Fibroblast of skin of left biceps (primary cell): Measurements from ENCODE around the gene NR6A1.

Experiments
- DNase-seq, 2 experiments: peaks; one replicate each; pipeline ENCODE4 v3.0.0-alpha.2; 2013; ENCODE audit warnings: low read depth in 2 of 2

NR6A1 gene

DNA sequence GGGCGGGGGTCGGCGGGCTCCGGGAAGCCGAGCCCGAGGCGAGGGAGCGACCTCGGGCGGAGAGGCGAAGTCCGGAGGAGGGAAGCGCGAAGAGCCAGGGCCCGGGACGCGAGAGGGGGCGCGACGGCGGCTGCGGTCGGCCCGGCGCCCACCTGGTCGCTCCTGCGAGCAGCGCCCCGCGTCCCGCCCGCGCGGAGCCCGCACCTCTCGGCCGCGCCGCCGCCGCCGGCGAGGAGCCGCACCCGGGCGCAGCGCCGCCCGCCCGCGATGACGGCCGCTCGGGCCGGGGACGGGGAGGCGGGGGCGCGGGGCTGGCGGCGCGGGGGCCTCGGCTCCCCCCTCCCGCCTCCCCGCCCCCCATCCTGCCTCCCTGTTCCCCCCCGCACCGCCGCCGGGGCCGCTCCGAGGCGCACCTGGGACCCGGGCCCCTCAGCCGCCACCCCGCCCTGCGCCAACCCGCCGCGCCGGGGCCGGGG lies 266.5 kb downstream of the NR6A1 start:
- DNase-seq, result no peak

DNA sequence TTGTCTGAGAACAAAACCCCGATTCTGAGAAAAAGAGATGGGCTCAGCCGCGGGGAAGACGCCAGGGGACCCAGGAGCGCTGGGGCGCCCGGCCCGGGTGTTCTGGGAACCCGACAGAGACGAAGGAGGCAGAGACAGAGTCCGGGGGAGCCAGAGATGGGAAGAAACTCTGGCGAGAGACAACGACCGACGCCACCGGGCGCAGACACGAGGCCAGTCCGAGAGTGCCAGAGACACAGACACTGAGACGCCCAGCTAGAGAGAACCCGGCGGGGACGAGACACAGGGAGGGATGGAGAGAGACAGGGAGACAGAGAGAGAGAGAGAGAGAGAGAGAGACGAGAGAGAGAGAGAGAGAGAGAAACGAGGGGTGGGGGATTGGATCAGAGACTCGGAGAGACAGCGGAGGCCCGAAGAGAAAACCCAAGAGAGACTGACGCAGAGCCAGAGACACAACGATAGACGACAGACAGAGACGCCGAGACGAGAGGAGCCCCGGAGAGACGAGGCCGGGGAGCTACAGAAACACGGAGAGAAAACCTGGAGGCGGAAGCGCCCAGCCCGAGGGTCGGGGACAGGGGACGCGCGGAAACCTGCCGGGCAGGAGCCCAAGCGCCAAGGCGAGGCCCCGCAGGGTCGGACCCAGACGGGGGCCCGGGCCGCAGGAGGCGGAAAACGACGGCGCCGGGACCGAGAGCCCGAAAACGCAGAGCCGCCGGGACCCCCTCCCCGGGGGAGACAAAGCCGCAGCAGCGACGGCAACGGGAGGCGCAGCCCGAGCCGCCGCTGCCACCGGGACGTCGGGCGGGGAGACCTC lies 267.2 kb downstream of the NR6A1 start:
- DNase-seq, result no peak

- no peak for DNase-seq
Observed at GRCh38 chr9:124502711-124503702, 268.1 kb downstream of the NR6A1 start.

- no peak for DNase-seq
Observed at GRCh38 chr9:124501771-124502320, 269.3 kb downstream of the NR6A1 start.

GRCh38 chr9:124500796-124501611 lies 270.1 kb downstream of the NR6A1 start:
- DNase-seq, result no peak

GRCh38 chr9:124500028-124500795 lies 270.9 kb downstream of the NR6A1 start:
- no peak for DNase-seq

DNA sequence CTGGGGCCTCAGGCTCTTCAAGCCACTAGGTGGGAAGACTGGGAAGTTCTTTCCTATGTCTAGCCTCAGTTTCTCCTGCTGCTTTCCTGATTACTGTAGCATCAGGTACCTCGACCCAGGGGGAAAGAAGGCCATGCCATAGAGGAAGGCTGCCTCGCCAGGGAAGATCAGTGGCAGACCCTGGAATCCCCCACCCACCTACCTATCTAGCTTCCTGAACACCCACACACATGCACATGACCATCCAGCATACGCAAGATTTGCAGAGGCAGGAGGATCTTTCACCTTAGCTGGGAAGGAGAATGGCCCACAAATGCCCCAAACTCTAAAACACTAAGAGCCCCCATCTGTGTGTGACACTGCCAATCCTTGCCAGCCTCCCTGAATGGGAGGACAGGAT lies 271.9 kb downstream of the NR6A1 start:
- DNase-seq, result no peak

DNA sequence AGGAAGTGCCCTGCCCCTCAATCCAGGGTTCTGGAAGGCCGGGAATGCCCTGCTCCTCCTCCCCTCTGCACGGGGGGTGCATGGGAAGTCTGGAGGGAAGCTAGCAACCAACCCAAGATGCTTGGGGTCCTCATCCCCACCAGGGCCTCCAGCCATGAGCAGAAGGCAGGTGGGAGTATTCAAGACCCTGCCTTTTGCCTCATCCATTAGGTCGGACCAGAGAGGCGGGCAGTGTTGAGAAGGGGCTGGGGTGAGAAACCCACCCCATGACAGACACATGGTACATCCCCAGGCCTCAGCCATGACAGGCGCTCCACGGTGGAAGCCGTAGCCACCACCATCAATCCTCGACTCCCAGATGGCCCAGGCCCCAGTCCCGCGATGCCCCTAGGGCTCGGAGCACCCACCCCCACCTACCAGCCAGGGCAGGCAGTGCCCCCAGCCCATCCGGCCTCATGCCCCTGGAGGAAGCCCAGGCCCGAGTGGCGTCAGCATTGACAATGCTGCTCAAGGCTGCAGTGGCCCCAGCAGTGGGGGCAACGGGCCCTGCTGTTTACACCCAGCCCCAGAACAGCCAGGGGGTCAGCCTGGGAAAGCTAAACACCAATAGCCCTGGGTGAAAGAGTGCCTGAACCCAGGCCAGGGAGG lies 272.5 kb downstream of the NR6A1 start:
- no peak for DNase-seq

DNA sequence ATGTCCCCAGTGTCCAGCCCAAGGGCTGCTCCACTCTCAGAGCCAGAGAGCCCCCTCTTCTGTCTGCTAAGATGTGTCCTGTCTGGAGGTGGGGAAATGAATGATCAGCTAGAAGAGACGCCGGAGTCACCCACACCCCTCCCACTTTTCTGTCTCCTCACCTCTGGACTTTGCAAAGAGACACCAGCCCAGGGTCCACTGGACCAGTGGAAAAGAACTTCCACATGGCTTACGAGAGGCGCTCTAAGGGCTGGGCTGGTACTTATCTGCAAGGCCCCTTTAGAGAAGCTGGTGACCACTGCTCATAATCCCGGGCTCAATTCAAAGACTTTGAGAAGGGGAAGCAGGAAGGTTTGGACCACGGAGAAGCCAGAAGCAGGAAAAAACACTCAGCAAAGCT lies 273.1 kb downstream of the NR6A1 start:
- no peak for DNase-seq

DNA sequence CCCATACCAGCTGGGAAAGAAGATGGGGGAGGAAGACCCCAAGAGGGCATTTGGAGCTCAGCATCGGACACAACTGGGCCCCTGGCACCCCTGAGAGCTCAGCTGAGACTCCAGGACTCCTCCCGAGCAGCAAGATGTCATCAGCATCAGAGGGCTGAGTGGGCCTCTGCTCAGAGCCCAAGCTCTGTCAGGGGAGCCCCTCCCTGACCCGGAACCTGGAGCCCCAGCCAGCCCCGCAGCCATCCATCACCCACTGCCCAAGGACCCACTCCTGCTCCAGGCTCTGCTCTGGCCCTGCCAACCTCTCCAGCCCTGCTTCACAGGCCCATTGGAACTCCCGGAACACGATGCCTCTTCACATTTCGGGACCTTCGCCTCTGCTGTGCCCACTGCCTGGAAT lies 273.7 kb downstream of the NR6A1 start:
- no peak for DNase-seq

GRCh38 chr9:124496463-124496862 lies 274.6 kb downstream of the NR6A1 start:
- DNase-seq, result no peak

DNA sequence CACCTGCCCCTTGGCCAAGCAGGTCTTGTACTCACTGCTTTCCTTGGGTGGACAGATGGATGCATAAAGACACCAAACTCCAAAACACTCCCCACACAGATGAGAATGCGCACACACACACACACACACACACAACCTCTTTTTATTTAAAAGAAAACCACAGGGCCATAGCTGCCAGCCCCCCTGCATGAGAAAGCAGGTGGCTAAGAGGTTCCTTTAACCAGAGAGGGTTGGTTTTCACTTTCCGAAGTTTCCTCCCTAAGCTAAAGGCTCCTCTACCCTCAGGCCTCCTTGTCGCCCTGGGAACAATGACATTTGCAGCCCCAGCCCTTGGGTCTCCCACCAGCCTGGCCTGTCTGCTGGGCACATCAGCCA lies 275.0 kb downstream of the NR6A1 start:
- DNase-seq, result no peak

- no peak for DNase-seq
Observed at GRCh38 chr9:124495126-124496074, 275.7 kb downstream of the NR6A1 start.

DNA sequence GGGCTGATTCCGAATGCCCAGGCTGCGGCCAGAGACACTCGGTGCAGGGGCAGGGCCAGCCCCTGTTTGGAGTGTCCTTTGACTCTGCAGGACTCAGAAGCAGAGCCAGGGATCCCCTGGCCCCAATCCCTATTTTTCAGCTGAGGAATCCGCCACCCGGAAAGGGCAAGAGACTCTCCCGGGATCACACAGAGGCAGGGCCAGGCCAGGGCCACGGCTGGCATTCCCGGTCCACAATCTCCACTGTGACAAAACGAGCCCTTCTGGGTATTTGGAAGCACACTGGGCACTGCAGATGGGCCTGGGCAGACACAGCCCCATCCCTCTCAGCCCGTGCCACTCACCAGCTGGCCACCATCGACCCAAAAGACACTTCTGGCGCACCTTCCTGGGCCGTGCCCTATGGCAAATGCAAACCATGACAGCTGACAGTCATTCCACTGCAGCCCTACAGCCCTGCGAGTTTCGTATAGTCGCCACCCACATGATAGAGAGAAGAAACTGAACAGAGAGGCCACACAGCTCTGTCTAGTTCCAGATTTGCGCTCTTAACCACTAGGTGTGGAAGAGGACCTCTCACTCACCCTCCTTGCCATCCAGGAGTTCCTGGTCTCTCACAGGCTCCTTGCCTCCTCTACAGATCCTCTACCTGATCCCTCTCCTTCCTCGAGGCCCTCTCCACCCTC lies 277.2 kb downstream of the NR6A1 start:
- DNase-seq, result no peak

DNA sequence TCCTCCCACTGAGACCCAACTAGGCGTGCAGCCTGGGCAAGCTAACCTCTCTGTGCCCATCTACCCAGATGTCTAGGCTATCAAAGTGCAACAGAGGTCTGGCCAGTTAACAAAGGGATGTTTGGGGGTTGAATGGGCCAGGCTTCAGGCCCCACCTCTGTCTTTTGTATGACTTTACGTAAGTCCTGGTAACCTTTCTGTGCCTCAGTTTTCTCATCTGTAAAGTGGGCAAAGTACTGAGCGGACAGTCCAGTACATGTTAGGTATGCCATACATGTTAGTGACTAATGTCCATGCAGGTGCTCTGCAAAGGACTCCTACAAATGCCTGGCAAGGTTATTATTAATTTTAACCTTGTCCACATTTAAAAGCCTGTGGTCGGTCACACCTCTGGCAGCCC lies 277.9 kb downstream of the NR6A1 start:
- no peak for DNase-seq

DNA sequence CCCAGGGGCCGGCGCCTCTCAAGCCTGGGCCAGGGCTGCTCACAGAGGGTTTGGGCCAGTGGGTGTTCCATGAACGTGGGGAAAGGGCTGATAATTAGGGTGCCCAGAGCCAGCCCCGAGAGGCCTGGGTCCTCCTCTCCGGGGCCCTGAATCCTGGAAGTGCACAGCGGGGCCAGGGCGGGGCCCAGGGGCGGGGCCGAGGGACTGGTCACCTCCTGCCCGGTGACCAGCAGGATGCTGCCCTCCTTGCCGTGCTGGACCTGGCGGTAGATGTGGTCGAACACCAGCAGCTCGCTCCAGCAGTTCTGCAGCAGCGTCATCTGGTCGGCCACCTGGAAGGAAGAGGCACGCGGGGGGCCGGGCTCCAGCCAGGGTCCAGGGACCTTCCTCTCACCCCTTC lies 278.3 kb downstream of the NR6A1 start:
- DNase-seq, result no peak

- DNase-seq, result no peak
Observed at GRCh38 chr9:124491049-124491975, 279.8 kb downstream of the NR6A1 start.
